Endothelial cell of umbilical vein (primary cell): ENCODE data around the gene NUDT4B.
"Not testable (repeated sequence)": the region's sequence is repeated elsewhere in the genome, so short reads cannot be mapped to it uniquely, and the experiment has no call there.

Source experiments
- CTCF ChIP-seq, 2 donors: IDR thresholded peaks; 1 replicate in 1 of 2; 2 replicates in 1 of 2; pipeline ENCODE4 v1.5.1; 2011; ENCODE audit warnings: low read length in 2 of 2, mild to moderate bottlenecking in 2 of 2, moderate library complexity in 2 of 2, control low read depth in 1 of 2, inconsistent platforms in 1 of 2, low read depth in 1 of 2; ENCODE audit not compliant: insufficient read depth in 1 of 2; ENCODE audit errors: extremely low read depth in 1 of 2
- EZH2 ChIP-seq: IDR thresholded peaks from 2 replicates; pipeline ENCODE4 v1.6.1; 2012; ENCODE audit warnings: borderline replicate concordance, low read depth, mild to moderate bottlenecking, moderate library complexity, low read length, inconsistent platforms; ENCODE audit not compliant: severe bottlenecking
- FOS ChIP-seq: IDR thresholded peaks from 2 replicates; pipeline ENCODE4 v1.6.1; 2011; ENCODE audit warnings: mild to moderate bottlenecking, low read length, moderate library complexity, borderline replicate concordance; ENCODE audit not compliant: insufficient read depth
- GATA2 ChIP-seq: IDR thresholded peaks from 2 replicates; pipeline ENCODE4 v1.7.0; 2011; ENCODE audit warnings: low read depth, mild to moderate bottlenecking, moderate library complexity, mixed read lengths, low read length; ENCODE audit not compliant: insufficient read length, insufficient read depth
- JUN ChIP-seq: IDR thresholded peaks from 2 replicates; pipeline ENCODE4 v1.6.1; 2011; ENCODE audit warnings: borderline replicate concordance, low read depth; ENCODE audit not compliant: insufficient read length, insufficient read depth
- MAX ChIP-seq: IDR thresholded peaks from 2 replicates; pipeline ENCODE4 v1.6.1; 2011; ENCODE audit not compliant: insufficient read depth, insufficient read length
- MYC ChIP-seq: IDR thresholded peaks from one replicate; pipeline ENCODE4 v1.6.1; 2011; ENCODE audit warnings: mild to moderate bottlenecking, low read depth, low read length
- POLR2A ChIP-seq: IDR thresholded peaks from 2 replicates; pipeline ENCODE4 v1.6.1; 2012; ENCODE audit warnings: low read depth, mild to moderate bottlenecking, control low read depth, low read length
- POLR2AphosphoS5 ChIP-seq: IDR thresholded peaks from 2 replicates; pipeline ENCODE4 v1.6.1; 2012; ENCODE audit warnings: low read depth, mild to moderate bottlenecking, control low read depth, low read length, moderate library complexity; ENCODE audit not compliant: insufficient read depth

- not testable (repeated sequence) for TF ChIP-seq EZH2; MAX; CTCF (IDR thresholded peaks at IDR 0.05; ENCODE audit: extremely low read depth in 1 of 2, insufficient read depth in 1 of 2, low read depth in 1 of 2, low read length in 2 of 2); POLR2A; POLR2AphosphoS5; JUN; FOS; MYC; GATA2
These were observed 12.8 kb downstream of the NUDT4B start for GRCh38 chr1:148761360-148761759.
